GM19463 (cell line): ENCODE measurements around the gene WLS.
A peak's percentile ranks its signal among the peaks of the same experiment; 100 is the strongest.
"Not testable (repeated sequence)": the region's sequence is repeated elsewhere in the genome, so short reads cannot be mapped to it uniquely, and the experiment has no call there.

Source experiments
- ATAC-seq: cut with Tn5 transposase; IDR thresholded peaks from one replicate; pipeline ENCODE4 v1.9.1; 2021; ENCODE audit warnings: mild to moderate bottlenecking, moderate library complexity; ENCODE audit not compliant: unreplicated experiment

The WLS gene

GRCh38 chr1:68171795-68172194 is 60.5 kb downstream of the WLS start:
- ATAC-seq, result not testable (repeated sequence)

GRCh38 chr1:68168545-68169171 is 63.7 kb downstream of the WLS start:
- no peak for ATAC-seq

GRCh38 chr1:68167211-68167610 is 65.1 kb downstream of the WLS start:
- no peak for ATAC-seq

DNA sequence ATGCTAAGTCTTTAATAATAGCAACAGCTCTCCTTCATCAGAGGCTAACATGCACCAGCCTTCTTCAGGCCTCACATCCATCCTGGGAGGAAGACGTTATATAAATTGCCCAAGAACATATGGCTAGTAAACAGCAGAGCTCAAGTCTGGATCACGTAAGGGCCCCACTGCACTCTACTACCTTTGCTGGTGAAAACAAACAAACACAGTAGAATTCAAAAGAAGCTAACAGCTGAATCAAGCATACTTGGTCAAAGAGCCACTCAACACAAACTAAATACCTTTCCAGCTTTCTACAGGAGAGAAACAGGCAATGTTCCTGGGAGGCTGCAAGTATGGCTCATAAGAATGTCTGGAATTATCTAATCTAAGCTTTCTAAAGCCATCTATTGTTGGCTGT is 66.0 kb downstream of the WLS start:
- ATAC-seq, result no peak

DNA sequence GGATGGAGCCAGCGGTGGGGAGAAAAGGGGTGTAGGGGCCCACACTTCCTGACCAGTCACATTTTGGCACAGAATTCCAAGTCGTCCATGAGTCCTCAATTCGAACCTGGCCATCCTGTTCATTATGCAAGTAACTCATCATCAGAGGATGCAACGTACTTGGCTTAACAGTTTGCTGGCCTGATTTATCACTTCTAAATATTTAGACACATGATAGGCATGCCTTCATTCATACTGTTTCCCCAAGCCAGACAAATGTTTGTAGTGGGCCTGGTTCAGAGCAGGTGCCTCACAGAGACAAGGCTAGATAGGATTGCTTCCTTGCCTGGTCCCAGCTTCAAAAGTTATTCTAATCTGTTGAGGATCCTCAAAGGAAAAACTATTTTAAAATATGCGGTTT is 66.7 kb downstream of the WLS start:
- no peak for ATAC-seq

GRCh38 chr1:68164918-68165317 is 67.4 kb downstream of the WLS start:
- ATAC-seq, result no peak

DNA sequence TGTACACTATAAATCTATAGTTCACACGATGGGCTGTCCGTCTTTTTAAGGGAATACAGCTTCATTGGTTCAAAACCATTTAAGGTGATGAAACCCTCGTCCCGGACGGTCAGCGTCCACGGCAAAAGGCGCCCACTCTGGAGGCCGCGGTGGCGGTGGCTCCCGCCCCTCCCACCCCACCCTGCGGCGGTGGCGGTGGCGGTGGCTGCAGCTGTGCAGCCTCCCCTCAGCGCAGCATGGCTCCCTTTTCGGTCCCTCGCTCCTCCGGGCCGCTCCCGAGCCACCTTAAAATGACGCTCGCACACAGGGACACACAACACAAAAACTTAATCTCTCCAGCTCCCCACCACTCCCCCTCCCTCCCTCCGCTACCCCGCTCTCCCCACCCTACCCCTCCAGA is 69.1 kb downstream of the WLS start:
- ATAC-seq, result no peak

DNA sequence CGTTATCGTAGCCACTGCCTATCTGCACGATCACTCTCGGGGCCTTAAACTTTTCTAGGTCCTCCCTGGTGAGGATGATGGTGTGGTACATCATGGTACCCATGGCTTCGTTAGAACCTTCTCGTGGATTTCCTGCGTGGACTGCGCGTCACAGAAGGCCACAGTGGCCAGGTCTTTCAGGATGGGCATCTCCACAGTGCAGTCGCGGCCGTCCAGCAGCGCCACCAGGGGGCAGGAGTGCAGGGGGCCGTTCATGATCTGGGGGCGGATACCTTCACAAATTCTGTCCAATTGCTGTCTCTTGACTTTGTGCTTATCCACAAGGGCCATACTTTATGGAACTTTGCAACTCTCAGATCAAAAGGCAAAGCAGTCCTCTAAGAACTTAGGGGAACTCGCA is 69.6 kb downstream of the WLS start:
- no peak for ATAC-seq

- ATAC-seq, result not testable (repeated sequence)
These were observed 70.7 kb downstream of the WLS start for GRCh38 chr1:68161672-68162071.

DNA sequence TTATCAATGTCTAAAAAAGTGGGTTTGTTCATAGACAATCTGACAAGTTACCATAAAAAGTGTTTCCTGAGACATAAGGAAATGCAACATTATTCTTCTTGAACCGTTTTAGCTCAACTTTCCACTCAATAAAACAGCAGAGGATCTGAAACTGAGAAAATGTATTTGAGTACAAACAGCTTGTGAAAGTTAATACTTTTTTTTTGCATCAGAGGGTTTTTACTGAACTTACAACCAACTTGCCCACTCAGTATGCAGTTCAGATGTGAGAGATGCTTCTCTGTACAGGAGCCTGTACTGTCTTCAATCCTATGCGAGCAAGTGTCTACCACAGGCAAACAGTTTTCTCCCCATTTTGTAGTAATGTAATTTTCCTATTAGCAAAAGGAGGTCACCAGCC is 71.4 kb downstream of the WLS start:
- ATAC-seq, result peak; percentile 82

DNA sequence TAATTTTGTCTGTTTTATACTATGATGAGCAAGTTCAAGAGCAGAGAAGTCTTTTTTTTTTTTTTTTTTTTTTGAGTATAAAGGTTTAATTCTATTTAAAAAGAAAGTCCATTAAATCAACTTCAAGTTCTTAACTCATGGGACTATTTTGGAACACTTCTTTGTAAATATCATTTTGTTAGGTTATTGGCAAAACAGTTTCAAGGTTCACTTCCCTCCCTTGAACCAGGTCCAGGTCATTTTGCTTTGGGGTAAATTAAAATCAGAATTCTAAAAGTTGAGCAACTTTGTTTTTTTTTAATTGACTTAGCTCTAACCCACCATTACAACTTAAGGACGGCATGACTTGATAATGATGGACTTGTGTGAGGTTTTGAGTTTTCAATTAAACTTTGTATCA is 72.3 kb downstream of the WLS start:
- no peak for ATAC-seq

DNA sequence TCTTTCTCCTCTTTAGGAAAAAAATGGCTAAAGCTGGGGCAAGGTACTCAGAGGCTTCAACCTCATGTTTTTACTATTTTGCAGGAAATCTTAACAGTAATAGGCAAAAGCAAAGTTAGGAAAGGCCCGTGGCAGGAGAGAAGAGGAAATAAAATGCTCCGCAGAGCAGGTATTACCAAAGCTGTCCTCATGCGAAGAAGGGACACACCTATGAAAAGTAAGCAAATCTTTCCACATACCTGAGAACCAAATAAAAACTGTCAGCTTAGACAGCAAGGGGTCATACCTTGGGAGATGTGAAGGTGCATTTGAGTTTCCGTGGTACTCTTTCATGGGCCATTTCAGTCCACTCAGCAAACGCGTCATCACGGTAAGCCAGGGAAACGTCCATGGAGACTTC is 73.5 kb downstream of the WLS start:
- ATAC-seq, result no peak

- no peak for ATAC-seq
These were observed 74.9 kb downstream of the WLS start for GRCh38 chr1:68157416-68157815.

DNA sequence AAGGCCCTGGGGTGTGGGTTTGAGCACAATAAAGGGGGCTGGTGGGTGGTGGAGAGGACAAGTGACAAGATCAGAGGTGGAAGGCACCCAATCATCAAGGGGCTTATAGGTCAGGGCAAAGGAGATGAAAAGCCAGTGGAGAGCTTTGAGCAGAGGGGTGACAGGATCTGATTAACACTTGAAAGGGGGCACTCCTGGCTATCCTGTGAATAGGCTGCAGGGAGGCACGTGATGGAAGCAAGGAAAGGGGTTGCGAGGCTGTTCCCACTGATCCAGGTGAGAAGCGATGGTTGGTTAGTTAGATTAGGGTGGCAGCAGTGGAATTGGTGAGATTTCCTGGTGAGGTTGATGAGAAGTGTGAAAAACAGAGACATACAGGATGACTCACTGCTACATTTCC is 80.6 kb downstream of the WLS start:
- ATAC-seq, result no peak

DNA sequence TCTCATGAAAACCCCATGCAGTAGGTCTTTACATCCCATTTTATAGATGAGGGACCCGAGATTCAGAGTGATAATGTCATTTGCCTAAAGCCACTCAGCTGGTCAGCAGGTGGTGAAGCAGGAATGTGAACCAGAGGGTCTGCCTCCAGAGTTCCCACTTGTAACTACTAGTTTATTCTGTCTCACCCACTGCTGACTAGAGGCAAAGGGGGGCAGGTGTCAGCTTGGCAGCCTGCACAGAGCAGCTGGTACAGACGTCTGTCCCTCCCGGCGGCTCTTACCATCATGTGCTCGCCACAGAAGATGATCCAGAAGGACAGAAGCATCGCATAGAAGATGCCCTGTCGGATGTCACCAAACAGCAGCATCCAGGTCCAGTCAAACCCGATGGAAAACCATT is 82.4 kb downstream of the WLS start:
- no peak for ATAC-seq

- no peak for ATAC-seq
These were observed 83.1 kb downstream of the WLS start for GRCh38 chr1:68149110-68149798.

DNA sequence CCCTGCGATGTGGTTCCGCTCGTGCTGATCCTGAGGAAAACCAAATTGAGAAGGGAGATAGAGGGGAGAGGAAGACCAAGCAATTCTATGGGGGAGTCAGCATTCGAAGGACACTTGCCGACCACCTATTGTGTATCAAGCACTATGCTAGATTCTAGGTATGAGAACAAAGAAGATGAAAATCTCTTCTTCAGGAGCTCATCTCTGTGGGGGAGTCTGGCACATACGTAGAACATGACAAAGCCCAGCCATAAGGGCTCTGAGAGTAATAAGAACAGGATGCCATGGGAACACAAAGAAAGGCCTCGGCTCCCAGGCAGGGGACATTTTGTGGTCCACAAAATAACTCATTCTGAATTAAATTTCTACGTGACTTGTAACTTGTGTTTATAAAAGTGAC is 83.7 kb downstream of the WLS start:
- ATAC-seq, result no peak

DNA sequence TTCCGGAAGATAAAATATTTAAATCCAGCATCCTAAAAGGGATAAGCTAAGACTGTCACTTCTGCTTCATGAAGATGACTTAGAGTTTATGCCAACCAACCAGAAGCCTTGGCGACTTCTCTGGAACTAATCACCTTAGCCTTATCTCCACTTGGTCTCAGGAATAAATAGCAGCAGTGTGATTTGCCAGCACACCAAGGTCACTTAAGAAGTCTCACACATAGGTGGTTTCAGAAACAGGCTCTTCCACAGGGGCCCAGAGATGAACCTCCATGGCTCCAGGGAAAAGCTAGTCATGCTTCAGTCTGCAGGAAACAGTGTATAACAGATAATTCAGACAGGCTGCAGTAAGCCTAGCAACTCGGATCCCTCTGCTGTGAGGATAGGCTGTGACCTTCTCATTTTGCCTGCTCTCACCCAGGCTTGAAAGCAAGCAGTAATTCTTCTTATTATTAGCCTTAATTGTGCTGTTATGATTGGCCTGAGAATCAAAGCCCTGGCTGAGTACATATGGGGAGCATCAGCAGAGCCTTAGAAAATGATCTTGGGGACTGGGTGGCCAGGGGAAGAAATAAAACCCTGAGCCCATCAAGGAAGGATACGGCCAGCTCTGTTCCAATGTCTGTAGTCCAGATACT is 84.7 kb downstream of the WLS start:
- ATAC-seq, result no peak

DNA sequence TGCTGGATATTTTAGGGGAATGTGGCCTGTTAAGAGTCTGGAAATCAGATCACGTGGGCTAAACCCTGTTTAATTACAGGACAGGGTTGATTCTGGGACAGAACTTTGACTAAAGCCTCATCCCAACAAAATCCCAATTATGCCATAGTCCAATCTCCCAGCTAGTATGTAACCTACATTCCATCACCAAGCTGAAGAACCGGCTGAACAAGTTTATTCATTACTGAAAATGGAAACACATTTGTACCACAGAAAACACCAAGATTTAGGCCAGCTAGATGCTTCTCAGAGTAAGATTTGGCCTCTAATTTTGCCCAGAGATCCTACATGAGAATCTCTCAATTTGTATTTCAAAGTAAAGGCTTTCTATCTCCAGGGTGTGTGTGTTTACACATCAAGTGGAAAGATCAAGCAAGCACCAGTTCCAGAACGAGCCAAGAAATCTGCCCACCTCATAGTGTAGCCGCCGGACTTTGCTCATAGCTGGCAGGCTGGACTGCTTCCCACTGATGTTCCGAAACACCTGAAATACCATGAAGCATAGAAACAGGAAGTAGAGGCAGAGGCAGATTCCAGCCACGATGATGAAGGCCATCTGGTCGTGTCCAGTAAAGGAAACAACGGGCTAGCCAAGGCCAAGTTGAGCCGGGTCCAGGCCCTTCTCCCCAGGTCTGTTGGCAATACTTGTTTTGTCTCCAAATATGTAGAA is 86.8 kb downstream of the WLS start:
- ATAC-seq, result no peak

- no peak for ATAC-seq
These were observed 87.5 kb downstream of the WLS start for GRCh38 chr1:68144856-68145255.

DNA sequence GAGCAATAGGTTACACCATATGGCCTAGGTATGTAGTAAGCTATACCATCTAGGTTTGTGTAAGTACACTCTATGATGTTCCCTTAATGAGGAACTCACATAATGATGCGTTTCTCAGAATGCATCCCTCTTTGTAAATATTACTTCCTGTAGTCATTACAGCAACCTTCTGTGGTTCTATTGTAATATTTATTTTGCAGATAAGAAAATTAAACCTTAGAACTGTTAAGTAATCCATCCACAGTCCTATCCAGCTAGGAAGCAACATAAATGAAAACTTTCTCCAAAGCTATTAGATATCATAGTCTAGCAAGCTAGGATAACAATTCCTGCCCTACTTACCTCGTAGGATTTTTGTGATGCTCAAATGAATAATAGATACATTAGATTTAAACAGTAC is 88.7 kb downstream of the WLS start:
- no peak for ATAC-seq

DNA sequence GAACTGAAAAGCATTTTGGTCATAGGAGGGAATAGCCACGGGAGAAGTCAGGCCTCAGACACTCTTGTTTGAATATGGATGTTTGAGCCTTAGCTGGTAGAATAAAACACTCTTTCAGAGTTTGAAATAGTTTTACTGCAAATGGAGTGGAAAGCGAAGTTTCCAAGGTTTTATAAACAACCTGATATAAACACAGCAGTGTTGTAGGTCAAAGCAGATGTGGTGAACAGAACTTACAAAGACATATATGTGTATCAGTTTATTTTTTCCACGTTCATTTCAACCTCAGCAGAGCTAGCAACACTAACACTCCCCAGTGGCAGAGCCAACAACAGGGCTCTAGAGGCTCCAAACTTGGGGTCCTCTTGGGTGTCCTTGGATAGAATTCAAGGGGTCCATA is 89.9 kb downstream of the WLS start:
- ATAC-seq, result no peak
